Ovary (tissue), 9 donors: ENCODE data around the gene LDB3. TPM values are rescaled to one million over a fixed set of nuclear protein-coding genes. Genes with fewer than 3 reads are reported as not detected.

Source experiments
- DNase-seq, 5 donors: peaks; one replicate each; pipeline ENCODE4 v3.0.0-alpha.2; 2019 to 2020
- H3K27ac ChIP-seq, 2 donors: fragments of 200-600 bp; one replicate each; pipeline versions ENCODE4 v1.5.1 to v1.8.0; 2019 to 2022
- H3K27me3 ChIP-seq: fragments of 200-600 bp; one replicate; pipeline ENCODE4 v1.8.0; 2022
- H3K36me3 ChIP-seq: fragments of 200-600 bp; sonication (generic); one replicate; pipeline ENCODE4 v1.5.1; 2019
- H3K4me1 ChIP-seq: one replicate; pipeline ENCODE4 v1.8.1; 2013; ENCODE audit warnings: mild to moderate bottlenecking, moderate library complexity; ENCODE audit not compliant: insufficient read depth
- H3K4me3 ChIP-seq: fragments of 200-600 bp; sonication (generic); one replicate; pipeline ENCODE4 v1.5.1; 2017
- H3K9me3 ChIP-seq, 2 donors: fragments of 200-600 bp in 1 of 2; sonication (generic) in 1 of 2; one replicate each; pipeline versions ENCODE4 v1.5.1 to v1.8.1; 2013 to 2019; ENCODE audit warnings: mild to moderate bottlenecking in 1 of 2, moderate library complexity in 1 of 2
- CTCF ChIP-seq, 3 donors: fragments of 450-650 bp in 2 of 3; fragments of 200-600 bp in 1 of 3; IDR thresholded peaks; one replicate each; pipeline versions ENCODE4 v1.5.1 to v1.8.0; 2016 to 2022; ENCODE audit warnings: antibody characterized with exemption in 3 of 3, mild to moderate bottlenecking in 1 of 3
- EP300 ChIP-seq: sonication (generic); formaldehyde crosslinking; IDR thresholded peaks from one replicate; pipeline ENCODE4 v1.6.1; 2017; ENCODE audit warnings: antibody characterized with exemption
- POLR2A ChIP-seq: fragments of 450-650 bp; IDR thresholded peaks from one replicate; pipeline ENCODE4 v1.6.1; 2017; ENCODE audit warnings: antibody characterized with exemption, mild to moderate bottlenecking, moderate library complexity
- WGBS, 3 donors: extraction: QIAGEN DNeasy Blood & Tissue Kit in 1 of 3; methylation state at CpG; one replicate each; pipeline versions ENCODE4 v1.1.5 to v1.1.7; 2013 to 2017; 5-methylcytosine and 5-hydroxymethylcytosine counted together
- intact Hi-C, 4 donors: fragments of 100-400 bp; cut with DNase I; formaldehyde crosslinking; loops; one replicate each; pipeline versions ENCODE4 v1.11.0 to v1.15.1; 2022 to 2023
- polyA plus RNA-seq, 2 donors: library from polyadenylated mRNA; stranded (reverse); fragments of 200-250 nt in 1 of 2; fragments of 350-450 nt in 1 of 2; fragmentation: Illumina TruSeq in 1 of 2; extraction: RNeasy Lipid Tissue Mini Kit (QIAGEN cat#74804) in 1 of 2; gene quantifications; one replicate each; pipeline ENCODE4 v1.2.3, GENCODE V29; 2013 to 2014
- total RNA-seq, 7 donors: library from RNA; depleted of rRNA in 2 of 7; stranded (reverse); fragments of >200 nt in 2 of 7; fragmentation: NEBNext Ultra II Directional in 3 of 7; extraction: Animal tissue kit (Norgen Biotek cat#: 25700) in 3 of 7; gene quantifications; one replicate each; pipeline versions ENCODE4 v1.1.0 to v1.2.4, GENCODE V29; 2016 to 2023
- donor health status: DM: no; HTN: no; CAD: no; lungs with moderate emphysema.
- donor health status: DM: no; HTN: no; CAD: no.
- donor health status: Bipolar disorder and iron deficiency.
- donor health status: DM: yes; HTN: yes; CAD: no.
- donor health status: DM: no; HTN: no; CAD: no.
- donor health status: DM: yes; HTN: yes; CAD: no.

The LDB3 gene
- total and polyA plus RNA-seq, 9 donors: 1.5 to 12.9 (median 3.6) TPM

- 88 to 93% (median 93%) methylated on average over 19 of the region's 19 CpGs for WGBS, 3 donors
- TF ChIP-seq POLR2A: no peak
- TF ChIP-seq CTCF (IDR thresholded peaks at IDR 0.05): no peak
- TF ChIP-seq EP300: no peak
- peak in 1 of 5 donors; percentile 31 for DNase-seq
- Histone ChIP-seq H3K4me1 (peaks cover 15% of the 10 kb centered on the region), H3K4me3 (no peak overlapping the region), H3K36me3 (no peaks in the 10 kb centered on the region), H3K9me3 (no peaks in the 10 kb centered on the region), H3K27ac (no peak overlapping the region), H3K27me3 (no peaks in the 10 kb centered on the region)
- intact Hi-C loops: no loop called here
These were observed 18.7 kb downstream of the LDB3 start for GRCh38 chr10:86686972-86687371.

- no peaks in the 10 kb centered on the region for H3K27me3 ChIP-seq
- intact Hi-C loops: no loop called here
- 4 to 17% (median 6%) methylated on average over 4 of the region's 4 CpGs for WGBS, 3 donors
- no peak for DNase-seq
- TF ChIP-seq POLR2A (no peak), CTCF (IDR thresholded peaks at IDR 0.05) (no peak), EP300 (no peak)
- H3K4me3 ChIP-seq: no peak overlapping the region
- H3K36me3 ChIP-seq: no peaks in the 10 kb centered on the region
- H3K9me3 ChIP-seq: no peaks in the 10 kb centered on the region
- H3K4me1 ChIP-seq: peaks cover 15% of the 10 kb centered on the region
- H3K27ac ChIP-seq: no peak overlapping the region
These were observed 19.4 kb downstream of the LDB3 start for GRCh38 chr10:86687750-86688149.

- intact Hi-C loops: no loop called here
These were observed 20.1 kb downstream of the LDB3 start for GRCh38 chr10:86688398-86688921.

GRCh38 chr10:86689146-86689545 is 20.8 kb downstream of the LDB3 start:
- no peak overlapping the region for H3K27ac ChIP-seq
- no peak for TF ChIP-seq EP300
- TF ChIP-seq CTCF (IDR thresholded peaks at IDR 0.05): no peak
- no peak for TF ChIP-seq POLR2A
- DNase-seq: peak in 2 of 5 donors; percentile 21 to 28
- no peaks in the 10 kb centered on the region for H3K9me3 ChIP-seq
- no peak overlapping the region for H3K4me3 ChIP-seq
- WGBS, 3 donors: 90 to 92% (median 92%) methylated on average over 13 of the region's 13 CpGs
- peaks cover 16% of the 10 kb centered on the region for H3K4me1 ChIP-seq
- intact Hi-C loops: no loop called here
- no peaks in the 10 kb centered on the region for H3K27me3 ChIP-seq
- H3K36me3 ChIP-seq: no peaks in the 10 kb centered on the region

More at GRCh38 chr10:86688398-86688921, 20.1 kb downstream of the LDB3 start:
- Histone ChIP-seq H3K27ac (no peak overlapping the region), H3K27me3 (no peaks in the 10 kb centered on the region), H3K4me1 (peaks cover 19% of the 10 kb centered on the region), H3K36me3 (no peaks in the 10 kb centered on the region), H3K9me3 (no peaks in the 10 kb centered on the region), H3K4me3 (no peak overlapping the region)
- peak; percentile 49 to 67 (median 55) for DNase-seq
- WGBS, 3 donors: 31 to 39% (median 37%) methylated on average over 8 of the region's 8 CpGs
- TF ChIP-seq POLR2A (no peak), EP300 (no peak), CTCF (IDR thresholded peaks at IDR 0.05) (peak; percentile 70 to 83 (median 80))
